CD4-positive, alpha-beta memory T cell (primary cell): Measurements from ENCODE around the gene AKAP6. TPM values are rescaled to one million over a fixed set of nuclear protein-coding genes. Genes with fewer than 3 reads are reported as not detected.

Source experiments
- CTCF ChIA-PET: fragments of 350-600 bp; sonication (Branson Sonifier 250); formaldehyde crosslinking; loops from one replicate; lab custom pipeline; 2021; ENCODE audit warnings: inconsistent platforms; ENCODE audit not compliant: partially characterized antibody; lab: Charles Lee
- POLR2A ChIA-PET: fragments of 350-600 bp; sonication (Branson Sonifier 250); formaldehyde crosslinking; loops from one replicate; lab custom pipeline; 2021; ENCODE audit not compliant: partially characterized antibody; lab: Charles Lee
- DNase-seq, 5 donors: peaks; one replicate each; pipeline versions ENCODE4 v3.0.0 to v3.0.0-alpha.2; 2020 to 2022; ENCODE audit warnings: mixed read lengths in 1 of 5
- H3K27ac ChIP-seq: one replicate; pipeline ENCODE4 v1.7.0; 2013; ENCODE audit warnings: low read depth, low read length
- H3K27me3 ChIP-seq: 2 replicates; pipeline ENCODE4 v1.7.0; 2013; ENCODE audit warnings: mild to moderate bottlenecking, low read length, moderate library complexity; ENCODE audit not compliant: insufficient read depth
- H3K36me3 ChIP-seq: 2 replicates; pipeline ENCODE4 v1.7.0; 2013; ENCODE audit warnings: mild to moderate bottlenecking, low read length, moderate library complexity; ENCODE audit not compliant: insufficient read depth
- H3K4me1 ChIP-seq: 2 replicates; pipeline ENCODE4 v1.7.0; 2013; ENCODE audit warnings: mild to moderate bottlenecking, low read length, moderate library complexity; ENCODE audit not compliant: insufficient read depth
- H3K4me3 ChIP-seq, 2 donors: one replicate each; pipeline ENCODE4 v1.7.0; 2013; ENCODE audit warnings: low read length in 2 of 2, mild to moderate bottlenecking in 1 of 2
- H3K9me3 ChIP-seq, 2 donors: one replicate each; pipeline ENCODE4 v1.7.0; 2013; ENCODE audit warnings: low read length in 2 of 2, control low read depth in 1 of 2; ENCODE audit not compliant: control insufficient read depth in 1 of 2
- H3K27ac Mint-ChIP-seq, 7 donors: one replicate each; pipeline ENCODE4 v1.8.0; 2020 to 2021; ENCODE audit warnings: mixed read lengths in 7 of 7, mild to moderate bottlenecking in 6 of 7, inconsistent platforms in 3 of 7, moderate library complexity in 3 of 7
- H3K27me3 Mint-ChIP-seq, 2 donors: one replicate each; pipeline ENCODE4 v1.8.0; 2020 to 2021; ENCODE audit warnings: mixed read lengths in 2 of 2
- H3K36me3 Mint-ChIP-seq, 2 donors: one replicate each; pipeline ENCODE4 v1.8.0; 2020 to 2021; ENCODE audit warnings: mixed read lengths in 2 of 2, inconsistent platforms in 1 of 2, mild to moderate bottlenecking in 1 of 2
- H3K4me1 Mint-ChIP-seq, 4 donors: one replicate each; pipeline ENCODE4 v1.8.0; 2020 to 2021; ENCODE audit warnings: mixed read lengths in 4 of 4, mild to moderate bottlenecking in 1 of 4
- H3K4me3 Mint-ChIP-seq, 8 donors: one replicate each; pipeline ENCODE4 v1.8.0; 2020 to 2021; ENCODE audit warnings: mixed read lengths in 8 of 8, mild to moderate bottlenecking in 7 of 8, moderate library complexity in 6 of 8, inconsistent platforms in 3 of 8
- H3K9me3 Mint-ChIP-seq, 8 donors: one replicate each; pipeline ENCODE4 v1.8.0; 2020 to 2021; ENCODE audit warnings: mixed read lengths in 8 of 8, mild to moderate bottlenecking in 5 of 8, inconsistent platforms in 3 of 8, moderate library complexity in 1 of 8
- intact Hi-C: fragments of 100-400 bp; cut with micrococcal nuclease; formaldehyde crosslinking; loops from one replicate; pipeline ENCODE4 v1.15.1; 2023
- polyA plus RNA-seq, 2 donors: library from polyadenylated mRNA; unstranded; fragments of 300-500 nt; fragmentation: Illumina TruSeq; gene quantifications; one replicate each; pipeline ENCODE4 v1.2.3, GENCODE V29; 2021
- total RNA-seq, 2 experiments: library from RNA; stranded (reverse); gene quantifications; one replicate each; pipeline ENCODE4 v1.2.3, GENCODE V29; 2021

AKAP6 gene
- total and polyA plus RNA-seq, 4 experiments from 2014 or later, result 0.98 to 4.4 (median 3.7) TPM; not detected in 1

DNA sequence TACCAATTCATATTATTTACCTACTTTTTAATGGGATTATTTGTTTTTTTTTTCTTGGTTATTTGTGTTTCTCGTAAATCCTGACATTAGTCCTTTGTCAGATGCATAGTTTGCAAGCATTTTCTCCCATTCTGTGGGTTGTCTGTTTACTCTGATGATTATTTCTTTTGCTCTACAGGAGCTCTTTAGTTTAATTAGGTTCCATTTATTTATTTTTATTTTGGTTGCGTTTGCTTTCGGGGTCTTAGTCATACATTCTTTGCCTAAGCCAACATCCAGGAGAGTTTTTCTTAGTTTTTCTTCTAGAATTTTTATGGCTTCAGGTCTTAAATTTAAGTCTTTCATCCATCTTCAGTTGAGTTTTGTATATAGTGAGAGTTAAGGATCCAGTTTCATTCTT, 289.9 kb downstream of the AKAP6 start:
- ChIA-PET POLR2A (no interaction called here), CTCF (no interaction called here)
- Mint-ChIP-seq H3K9me3 (peaks cover 0 to 6% (median 2%) of the 10 kb centered on the region in 8 donors), H3K27me3 (peaks cover 0 to 2% of the 10 kb centered on the region in 2 donors), H3K4me3 (no peak overlapping the region), H3K27ac (no peak overlapping the region), H3K36me3 (no peaks in the 10 kb centered on the region), H3K4me1 (peaks cover 0 to 4% (median 0%) of the 10 kb centered on the region in 4 donors)
- Histone ChIP-seq H3K27ac (no peak overlapping the region), H3K9me3 (no peaks in the 10 kb centered on the region), H3K4me3 (no peak overlapping the region), H3K4me1 (no peaks in the 10 kb centered on the region), H3K36me3 (no peaks in the 10 kb centered on the region), H3K27me3 (no peaks in the 10 kb centered on the region)
- intact Hi-C loops, result no loop called here
- DNase-seq, result no peak

GRCh38 chr14:32620303-32620702, 291.2 kb downstream of the AKAP6 start:
- CTCF ChIA-PET, result no interaction called here
- no peak overlapping the region for H3K4me3 Mint-ChIP-seq
- no peaks in the 10 kb centered on the region for H3K36me3 ChIP-seq
- peaks cover 0 to 6% (median 2%) of the 10 kb centered on the region in 8 donors for H3K9me3 Mint-ChIP-seq
- intact Hi-C loops, result no loop called here
- no peaks in the 10 kb centered on the region for H3K36me3 Mint-ChIP-seq
- H3K4me1 Mint-ChIP-seq, result peaks cover 0 to 4% (median 0%) of the 10 kb centered on the region in 4 donors
- H3K27ac Mint-ChIP-seq, result no peak overlapping the region
- H3K4me1 ChIP-seq, result no peaks in the 10 kb centered on the region
- no peaks in the 10 kb centered on the region for H3K27me3 ChIP-seq
- no peaks in the 10 kb centered on the region for H3K9me3 ChIP-seq
- H3K4me3 ChIP-seq, result no peak overlapping the region
- H3K27me3 Mint-ChIP-seq, result peaks cover 0 to 2% of the 10 kb centered on the region in 2 donors
- H3K27ac ChIP-seq, result no peak overlapping the region
- POLR2A ChIA-PET, result no interaction called here
- no peak for DNase-seq

GRCh38 chr14:32620724-32621123, 291.6 kb downstream of the AKAP6 start:
- no peak overlapping the region for H3K27ac Mint-ChIP-seq

GRCh38 chr14:32621585-32621984, 292.5 kb downstream of the AKAP6 start:
- no peak for DNase-seq
- H3K4me1 Mint-ChIP-seq, result peaks cover 0 to 4% (median 0%) of the 10 kb centered on the region in 4 donors
- Histone ChIP-seq H3K27me3 (no peaks in the 10 kb centered on the region), H3K9me3 (no peaks in the 10 kb centered on the region), H3K36me3 (no peaks in the 10 kb centered on the region), H3K4me1 (no peaks in the 10 kb centered on the region), H3K27ac (no peak overlapping the region), H3K4me3 (no peak overlapping the region)
- intact Hi-C loops, result no loop called here
- ChIA-PET CTCF (no interaction called here), POLR2A (no interaction called here)
- H3K4me3 Mint-ChIP-seq, result no peak overlapping the region
- peaks cover 2 to 4% of the 10 kb centered on the region in 2 donors for H3K27me3 Mint-ChIP-seq
- no peaks in the 10 kb centered on the region for H3K36me3 Mint-ChIP-seq
- peaks cover 0 to 6% (median 3%) of the 10 kb centered on the region in 8 donors for H3K9me3 Mint-ChIP-seq
- no peak overlapping the region for H3K27ac Mint-ChIP-seq

More at GRCh38 chr14:32620724-32621123, 291.6 kb downstream of the AKAP6 start:
- intact Hi-C loops, result no loop called here
- CTCF ChIA-PET, result no interaction called here
- no peak for DNase-seq
- H3K27me3 Mint-ChIP-seq, result peaks cover 0 to 2% of the 10 kb centered on the region in 2 donors
- no peak overlapping the region for H3K4me3 Mint-ChIP-seq
- H3K4me1 Mint-ChIP-seq, result peaks cover 0 to 4% (median 0%) of the 10 kb centered on the region in 4 donors
- no peak overlapping the region for H3K27ac ChIP-seq
- H3K4me1 ChIP-seq, result no peaks in the 10 kb centered on the region
- H3K9me3 ChIP-seq, result no peaks in the 10 kb centered on the region
- peaks cover 0 to 6% (median 2%) of the 10 kb centered on the region in 8 donors for H3K9me3 Mint-ChIP-seq
- POLR2A ChIA-PET, result no interaction called here
- H3K36me3 Mint-ChIP-seq, result no peaks in the 10 kb centered on the region
- H3K36me3 ChIP-seq, result no peaks in the 10 kb centered on the region
- H3K27me3 ChIP-seq, result no peaks in the 10 kb centered on the region
- H3K4me3 ChIP-seq, result no peak overlapping the region

GRCh38 chr14:32622742-32623141, 293.6 kb downstream of the AKAP6 start:
- no peak for DNase-seq
- Histone ChIP-seq H3K27me3 (no peaks in the 10 kb centered on the region), H3K27ac (no peak overlapping the region), H3K4me1 (no peaks in the 10 kb centered on the region), H3K9me3 (no peaks in the 10 kb centered on the region), H3K36me3 (no peaks in the 10 kb centered on the region), H3K4me3 (no peak overlapping the region)
- H3K27ac Mint-ChIP-seq, result no peak overlapping the region
- H3K9me3 Mint-ChIP-seq, result peaks cover 0 to 6% (median 3%) of the 10 kb centered on the region in 8 donors
- peaks cover 0 to 4% (median 0%) of the 10 kb centered on the region in 4 donors for H3K4me1 Mint-ChIP-seq
- CTCF ChIA-PET, result no interaction called here
- POLR2A ChIA-PET, result no interaction called here
- no peaks in the 10 kb centered on the region for H3K36me3 Mint-ChIP-seq
- H3K4me3 Mint-ChIP-seq, result no peak overlapping the region
- H3K27me3 Mint-ChIP-seq, result peaks cover 3 to 6% of the 10 kb centered on the region in 2 donors
- intact Hi-C loops, result no loop called here

- POLR2A ChIA-PET, result no interaction called here
- Mint-ChIP-seq H3K27me3 (peaks cover 3 to 6% of the 10 kb centered on the region in 2 donors), H3K27ac (no peak overlapping the region), H3K4me3 (no peak overlapping the region), H3K36me3 (no peaks in the 10 kb centered on the region), H3K9me3 (peaks cover 0 to 6% (median 3%) of the 10 kb centered on the region in 8 donors), H3K4me1 (peaks cover 0 to 4% (median 0%) of the 10 kb centered on the region in 4 donors)
- no peaks in the 10 kb centered on the region for H3K9me3 ChIP-seq
- H3K27me3 ChIP-seq, result no peaks in the 10 kb centered on the region
- no peak overlapping the region for H3K27ac ChIP-seq
- CTCF ChIA-PET, result no interaction called here
- DNase-seq, result no peak
- no peaks in the 10 kb centered on the region for H3K4me1 ChIP-seq
- no peaks in the 10 kb centered on the region for H3K36me3 ChIP-seq
- intact Hi-C loops, result no loop called here
- no peak overlapping the region for H3K4me3 ChIP-seq
Measured at GRCh38 chr14:32623300-32624093, 294.4 kb downstream of the AKAP6 start.

GRCh38 chr14:32625211-32625610, 296.1 kb downstream of the AKAP6 start:
- H3K27ac Mint-ChIP-seq, result no peak overlapping the region
- Histone ChIP-seq H3K4me3 (no peak overlapping the region), H3K9me3 (no peaks in the 10 kb centered on the region), H3K36me3 (no peaks in the 10 kb centered on the region), H3K27me3 (no peaks in the 10 kb centered on the region), H3K27ac (no peak overlapping the region), H3K4me1 (no peaks in the 10 kb centered on the region)
- peaks cover 0 to 4% (median 0%) of the 10 kb centered on the region in 4 donors for H3K4me1 Mint-ChIP-seq
- CTCF ChIA-PET, result interaction anchor here (1.1 kb wide), 1 partner anchor 50 kb away, joined by 3 read pairs; no protein-coding TSS in a partner anchor
- peaks cover 0 to 4% (median 0%) of the 10 kb centered on the region in 8 donors for H3K9me3 Mint-ChIP-seq
- POLR2A ChIA-PET, result no interaction called here
- H3K36me3 Mint-ChIP-seq, result no peaks in the 10 kb centered on the region
- no peak overlapping the region for H3K4me3 Mint-ChIP-seq
- peaks cover 3% of the 10 kb centered on the region in 2 donors for H3K27me3 Mint-ChIP-seq
- intact Hi-C loops, result no loop called here
- no peak for DNase-seq
